Heart left ventricle (tissue), 13 donors: Measurements from ENCODE around the gene DYNC2H1.

Experiments
- CTCF ChIP-seq, 12 donors: fragments of 200-600 bp; sonication (generic) in 4 of 12; IDR thresholded peaks; one replicate each; pipeline versions ENCODE4 v1.5.0 to v1.8.0; 2018 to 2022; ENCODE audit warnings: antibody characterized with exemption in 12 of 12, mild to moderate bottlenecking in 5 of 12
- POLR2A ChIP-seq, 2 donors: fragments of 450-650 bp; IDR thresholded peaks; one replicate each; pipeline ENCODE4 v1.6.1; 2017; ENCODE audit warnings: antibody characterized with exemption in 2 of 2, mild to moderate bottlenecking in 2 of 2, moderate library complexity in 2 of 2
- donor health status: ischemic (EF 13 %, LVEDD 7.1; RV severe dilation, severe dysfunction).
- donor health status: DM: no; HTN: yes; CAD: no.
- donor health status: DM: no; HTN: no; CAD: no.
- donor health status: ischemic (EF 25% LVEDD 6.9; RV normal size, moderate dysfunction).
- donor health status: ischemic (EF 25% LVEDD 5.7; RV mildly dilated, moderate dysfunction).
- donor health status: ischemic (EF 35%, LVEDD 5.7; RV mildly dilated, moderate dysfunction).
- donor health status: nonischemic (EF 11% LVEDD 7.7; RV severe dilation, severe dysfunction).
- donor health status: DM: yes; HTN: yes; CAD: no.
- donor health status: PGD.
- donor health status: ischemic (EF 29% LVEDD 5.4; RV normal size, mild dysfunction).
- donor health status: nonischemic (EF 23%, LVEDD 6.1; RV moderate dilation, normal function).

- no peak for TF ChIP-seq CTCF (IDR thresholded peaks at IDR 0.05)
- TF ChIP-seq POLR2A (IDR thresholded peaks at IDR 0.05), result no peak
Observed at GRCh38 chr11:103076361-103076760, 32.9 kb upstream of the DYNC2H1 start.
